A549 (cell line): ENCODE data around the gene DGAT2.

Experiments
- BHLHE40 ChIP-seq: IDR thresholded peaks from 2 replicates; pipeline ENCODE4 v1.6.1; 2012; ENCODE audit warnings: low read depth, low read length, inconsistent platforms
- FOXS1 ChIP-seq: fragments of 250-450 bp; sonication (Bioruptor Pico); IDR thresholded peaks from 2 replicates; pipeline ENCODE4 v1.5.0; 2020; ENCODE audit warnings: mild to moderate bottlenecking, moderate library complexity
- GATA3 ChIP-seq: IDR thresholded peaks from 2 replicates; pipeline ENCODE4 v1.6.1; 2012; ENCODE audit warnings: borderline replicate concordance
- HOXB13 ChIP-seq: fragments of 250-450 bp; sonication (Bioruptor Pico); IDR thresholded peaks from 2 replicates; pipeline ENCODE4 v1.5.0; 2020; ENCODE audit warnings: low read depth, mild to moderate bottlenecking, moderate library complexity
- JUN ChIP-seq, 2 experiments: fragments of >200 bp; sonication (Bioruptor Twin); formaldehyde crosslinking; IDR thresholded peaks; 2 replicates in 1 of 2; 3 replicates in 1 of 2; pipeline ENCODE4 v1.6.1; 2016 to 2017
- KDM5A ChIP-seq: fragments of 200-600 bp; sonication (generic); IDR thresholded peaks from 2 replicates; pipeline ENCODE4 v1.6.1; 2016; ENCODE audit warnings: antibody characterized with exemption, mild to moderate bottlenecking
- MAZ ChIP-seq: fragments of 150-350 bp; IDR thresholded peaks from 2 replicates; pipeline ENCODE4 v1.6.1; 2014; ENCODE audit warnings: antibody characterized with exemption, low read depth, low read length, borderline replicate concordance
- POLR2A ChIP-seq: IDR thresholded peaks from 2 replicates; pipeline ENCODE4 v1.6.1; 2012; ENCODE audit warnings: mild to moderate bottlenecking, low read length
- RAD21 ChIP-seq, 2 experiments: fragments of >200 bp in 1 of 2; sonication (Bioruptor Twin) in 1 of 2; formaldehyde crosslinking in 1 of 2; IDR thresholded peaks in 1 of 2; conservative IDR thresholded peaks in 1 of 2; 2 replicates in 1 of 2; 3 replicates in 1 of 2; pipeline ENCODE4 v1.6.1; 2012 to 2018; ENCODE audit warnings: inconsistent platforms in 1 of 2
- SMC3 ChIP-seq: fragments of >200 bp; sonication (Bioruptor Twin); formaldehyde crosslinking; IDR thresholded peaks from 3 replicates; pipeline ENCODE4 v1.6.1; 2018; ENCODE audit warnings: inconsistent platforms
- TF ChIP-seq, protein P1 (sequence below): fragments of >200 bp; sonication (Bioruptor Twin); formaldehyde crosslinking; IDR thresholded peaks from 3 replicates; pipeline ENCODE4 v1.5.1; 2016
- TF ChIP-seq, protein P2 (sequence below): fragments of 200-600 bp; sonication (generic); IDR thresholded peaks from 2 replicates; pipeline ENCODE4 v1.6.1; 2016; ENCODE audit warnings: antibody characterized with exemption, mild to moderate bottlenecking, moderate library complexity

DNA sequence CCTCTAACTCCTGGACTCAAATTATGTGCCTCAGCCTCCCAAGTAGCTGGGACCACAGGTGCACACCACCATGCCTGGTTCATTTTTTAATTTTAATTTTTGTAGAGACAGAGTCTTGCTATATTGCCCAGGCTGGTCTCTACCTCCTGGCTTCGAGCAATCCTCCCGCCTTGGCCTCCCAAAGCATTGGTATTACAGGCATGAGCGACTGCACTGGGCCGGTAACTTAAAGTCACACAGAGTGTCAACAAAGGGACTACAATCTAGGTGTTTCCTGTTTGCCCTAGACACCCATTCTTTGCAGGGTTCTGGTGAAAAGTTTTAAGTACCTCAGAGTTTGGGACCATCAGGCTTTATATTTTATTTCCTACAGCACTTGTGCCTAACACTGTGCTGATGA, 54.8 kb downstream of the DGAT2 start:
- TF ChIP-seq, protein P1, sequence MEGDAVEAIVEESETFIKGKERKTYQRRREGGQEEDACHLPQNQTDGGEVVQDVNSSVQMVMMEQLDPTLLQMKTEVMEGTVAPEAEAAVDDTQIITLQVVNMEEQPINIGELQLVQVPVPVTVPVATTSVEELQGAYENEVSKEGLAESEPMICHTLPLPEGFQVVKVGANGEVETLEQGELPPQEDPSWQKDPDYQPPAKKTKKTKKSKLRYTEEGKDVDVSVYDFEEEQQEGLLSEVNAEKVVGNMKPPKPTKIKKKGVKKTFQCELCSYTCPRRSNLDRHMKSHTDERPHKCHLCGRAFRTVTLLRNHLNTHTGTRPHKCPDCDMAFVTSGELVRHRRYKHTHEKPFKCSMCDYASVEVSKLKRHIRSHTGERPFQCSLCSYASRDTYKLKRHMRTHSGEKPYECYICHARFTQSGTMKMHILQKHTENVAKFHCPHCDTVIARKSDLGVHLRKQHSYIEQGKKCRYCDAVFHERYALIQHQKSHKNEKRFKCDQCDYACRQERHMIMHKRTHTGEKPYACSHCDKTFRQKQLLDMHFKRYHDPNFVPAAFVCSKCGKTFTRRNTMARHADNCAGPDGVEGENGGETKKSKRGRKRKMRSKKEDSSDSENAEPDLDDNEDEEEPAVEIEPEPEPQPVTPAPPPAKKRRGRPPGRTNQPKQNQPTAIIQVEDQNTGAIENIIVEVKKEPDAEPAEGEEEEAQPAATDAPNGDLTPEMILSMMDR = no peak
- no peak for TF ChIP-seq POLR2A
- TF ChIP-seq SMC3 = no peak
- TF ChIP-seq MAZ = no peak
- TF ChIP-seq FOXS1 (CRISPR knock-in tag) = no peak
- no peak for TF ChIP-seq GATA3
- TF ChIP-seq BHLHE40 = no peak
- no peak for TF ChIP-seq JUN (IDR thresholded peaks at IDR 0.05)
- TF ChIP-seq, protein P2, sequence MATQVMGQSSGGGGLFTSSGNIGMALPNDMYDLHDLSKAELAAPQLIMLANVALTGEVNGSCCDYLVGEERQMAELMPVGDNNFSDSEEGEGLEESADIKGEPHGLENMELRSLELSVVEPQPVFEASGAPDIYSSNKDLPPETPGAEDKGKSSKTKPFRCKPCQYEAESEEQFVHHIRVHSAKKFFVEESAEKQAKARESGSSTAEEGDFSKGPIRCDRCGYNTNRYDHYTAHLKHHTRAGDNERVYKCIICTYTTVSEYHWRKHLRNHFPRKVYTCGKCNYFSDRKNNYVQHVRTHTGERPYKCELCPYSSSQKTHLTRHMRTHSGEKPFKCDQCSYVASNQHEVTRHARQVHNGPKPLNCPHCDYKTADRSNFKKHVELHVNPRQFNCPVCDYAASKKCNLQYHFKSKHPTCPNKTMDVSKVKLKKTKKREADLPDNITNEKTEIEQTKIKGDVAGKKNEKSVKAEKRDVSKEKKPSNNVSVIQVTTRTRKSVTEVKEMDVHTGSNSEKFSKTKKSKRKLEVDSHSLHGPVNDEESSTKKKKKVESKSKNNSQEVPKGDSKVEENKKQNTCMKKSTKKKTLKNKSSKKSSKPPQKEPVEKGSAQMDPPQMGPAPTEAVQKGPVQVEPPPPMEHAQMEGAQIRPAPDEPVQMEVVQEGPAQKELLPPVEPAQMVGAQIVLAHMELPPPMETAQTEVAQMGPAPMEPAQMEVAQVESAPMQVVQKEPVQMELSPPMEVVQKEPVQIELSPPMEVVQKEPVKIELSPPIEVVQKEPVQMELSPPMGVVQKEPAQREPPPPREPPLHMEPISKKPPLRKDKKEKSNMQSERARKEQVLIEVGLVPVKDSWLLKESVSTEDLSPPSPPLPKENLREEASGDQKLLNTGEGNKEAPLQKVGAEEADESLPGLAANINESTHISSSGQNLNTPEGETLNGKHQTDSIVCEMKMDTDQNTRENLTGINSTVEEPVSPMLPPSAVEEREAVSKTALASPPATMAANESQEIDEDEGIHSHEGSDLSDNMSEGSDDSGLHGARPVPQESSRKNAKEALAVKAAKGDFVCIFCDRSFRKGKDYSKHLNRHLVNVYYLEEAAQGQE = no peak
- no peak for TF ChIP-seq RAD21 (conservative IDR thresholded peaks at IDR 0.05 in 1 of 2, IDR thresholded peaks at IDR 0.05 in 1 of 2)
- TF ChIP-seq HOXB13 (CRISPR knock-in tag) = no peak
- TF ChIP-seq KDM5A = no peak
